Stimulated activated CD8-positive, alpha-beta memory T cell treated with anti-CD3 and anti-CD28 coated beads, Interleukin-15, amount 100 ng/mL, for 24 hours (primary cell): ENCODE results near the gene SPIRE1.
"Not testable (repeated sequence)": the region's sequence is repeated elsewhere in the genome, so short reads cannot be mapped to it uniquely, and the experiment has no call there.

Source experiments
- DNase-seq: peaks from one replicate; pipeline ENCODE4 v3.0.0-alpha.2; 2020; ENCODE audit warnings: low read depth

The SPIRE1 gene

GRCh38 chr18:12485479-12486105 lies 172.3 kb downstream of the SPIRE1 start:
- DNase-seq: no peak

GRCh38 chr18:12481915-12482314 lies 176.0 kb downstream of the SPIRE1 start:
- DNase-seq: not testable (repeated sequence)

- DNase-seq: no peak
Measured at GRCh38 chr18:12479982-12480381, 177.9 kb downstream of the SPIRE1 start.

- DNase-seq: no peak
Measured at GRCh38 chr18:12479536-12479935, 178.4 kb downstream of the SPIRE1 start.

- no peak for DNase-seq
Measured at GRCh38 chr18:12478269-12479047, 179.4 kb downstream of the SPIRE1 start.

GRCh38 chr18:12477606-12478005 lies 180.3 kb downstream of the SPIRE1 start:
- DNase-seq: no peak

GRCh38 chr18:12476955-12477354 lies 181.0 kb downstream of the SPIRE1 start:
- no peak for DNase-seq

- DNase-seq: no peak
Measured at GRCh38 chr18:12474876-12475275, 183.0 kb downstream of the SPIRE1 start.

GRCh38 chr18:12474146-12474545 lies 183.8 kb downstream of the SPIRE1 start:
- DNase-seq: no peak

DNA sequence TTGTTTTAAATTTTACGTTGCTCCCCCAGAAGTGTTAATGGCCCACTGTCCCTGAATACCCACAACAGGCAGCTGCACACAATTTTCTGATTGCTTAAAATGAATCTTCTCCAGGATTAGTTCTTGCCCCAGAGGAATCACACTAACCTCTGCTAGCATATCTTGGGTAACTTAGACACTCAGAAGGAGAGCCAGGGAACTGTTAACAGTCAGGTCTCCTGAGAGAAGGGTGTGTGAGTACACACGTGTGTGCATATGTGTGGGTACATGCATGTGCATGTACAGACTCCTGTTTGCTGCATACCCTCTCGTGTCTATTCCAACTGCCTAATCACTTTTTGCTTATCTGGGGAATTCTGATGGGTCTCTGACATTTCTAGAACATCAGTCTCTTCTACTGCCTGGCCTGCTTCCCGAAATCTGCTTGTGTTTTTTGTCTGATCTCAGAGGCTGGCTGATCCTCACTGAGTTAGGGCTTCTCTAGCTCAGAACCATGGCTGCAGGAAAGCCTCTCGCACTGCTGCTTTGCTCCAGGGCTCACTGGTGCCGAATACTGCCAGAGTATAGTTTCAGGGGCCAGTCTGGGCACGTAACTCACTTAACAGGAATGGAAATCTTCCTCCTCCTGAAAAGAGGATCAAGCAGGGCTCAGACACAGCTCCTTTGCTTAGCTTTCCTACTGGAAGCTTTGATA lies 187.4 kb downstream of the SPIRE1 start:
- DNase-seq: no peak

DNA sequence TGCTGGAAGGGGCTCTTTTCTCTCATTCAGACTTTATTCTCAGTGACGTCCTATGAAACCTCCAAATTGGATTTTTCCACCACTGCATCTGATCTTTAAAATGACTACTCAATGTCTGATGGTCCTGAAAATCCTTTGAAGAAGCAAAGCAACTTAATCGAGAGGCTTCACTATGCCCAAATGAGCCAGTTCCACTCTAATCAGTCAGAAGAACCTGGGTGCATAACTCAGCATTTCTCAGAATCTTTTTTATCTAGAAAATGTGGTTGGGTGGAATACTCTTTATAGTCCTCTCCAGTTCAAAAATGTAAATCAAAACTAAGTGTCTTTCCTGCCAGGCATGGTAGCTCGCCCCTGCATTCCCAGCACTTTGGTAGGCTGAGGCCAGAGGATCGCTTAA lies 189.5 kb downstream of the SPIRE1 start:
- DNase-seq: no peak

DNA sequence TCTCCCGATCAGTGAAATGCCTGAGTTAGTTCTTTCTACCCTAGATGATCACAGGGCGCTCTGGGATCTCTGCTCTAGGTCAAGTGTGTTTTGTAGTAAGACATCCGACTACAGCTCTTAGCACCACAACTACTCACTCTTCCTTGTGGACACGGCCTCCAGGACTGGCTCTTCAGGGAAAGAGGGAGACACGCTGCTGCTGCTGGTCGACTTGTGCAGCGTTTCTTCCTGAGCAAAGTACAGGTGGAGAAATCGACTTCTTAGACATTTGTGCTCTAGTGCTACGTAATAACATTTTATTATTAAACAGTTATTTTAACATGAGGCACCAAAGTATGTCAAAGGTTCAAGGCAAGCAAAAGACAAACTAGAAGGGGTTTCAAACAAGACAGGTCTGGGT lies 193.2 kb downstream of the SPIRE1 start:
- no peak for DNase-seq

- no peak for DNase-seq
Measured at GRCh38 chr18:12463191-12463590, 194.7 kb downstream of the SPIRE1 start.

DNA sequence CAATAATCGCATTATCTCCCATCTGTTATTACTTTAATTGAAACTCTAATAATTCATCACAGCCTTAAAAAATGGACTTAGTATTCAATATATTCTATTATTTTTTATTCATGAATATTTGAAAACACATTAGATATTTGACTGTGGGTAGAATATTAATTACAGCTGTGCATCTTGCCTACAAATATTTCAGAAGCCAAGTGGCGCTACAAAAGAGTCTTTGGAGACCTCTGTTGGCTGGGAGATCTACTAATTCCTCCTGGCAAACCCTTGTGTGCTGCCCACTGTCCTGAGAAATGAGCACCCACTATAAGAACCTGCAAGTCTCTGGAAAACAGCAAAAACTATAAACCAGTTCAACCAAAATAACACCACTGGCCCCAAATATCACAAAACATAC lies 195.7 kb downstream of the SPIRE1 start:
- DNase-seq: no peak

GRCh38 chr18:12461326-12461725 lies 196.6 kb downstream of the SPIRE1 start:
- no peak for DNase-seq

DNA sequence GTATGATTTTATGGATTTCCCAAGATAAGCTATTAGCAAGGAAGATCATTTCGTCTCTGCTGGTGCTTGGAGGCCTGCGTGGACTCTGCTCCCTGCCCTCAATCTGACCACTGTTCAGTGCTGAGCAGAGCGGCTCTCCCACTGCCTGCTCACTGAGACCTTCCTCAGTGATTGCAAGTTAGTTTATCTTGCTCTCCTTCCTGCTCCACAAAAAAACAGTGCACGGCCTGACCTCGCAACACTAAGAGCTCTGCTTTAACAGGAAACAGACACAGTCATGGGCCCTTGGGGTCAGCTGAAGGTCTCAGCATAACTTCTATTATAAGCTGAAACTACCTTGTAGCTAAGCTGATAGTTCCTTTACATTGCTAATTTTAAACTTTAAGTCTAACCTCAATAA lies 197.0 kb downstream of the SPIRE1 start:
- no peak for DNase-seq

GRCh38 chr18:12458771-12459170 lies 199.1 kb downstream of the SPIRE1 start:
- DNase-seq: no peak

DNA sequence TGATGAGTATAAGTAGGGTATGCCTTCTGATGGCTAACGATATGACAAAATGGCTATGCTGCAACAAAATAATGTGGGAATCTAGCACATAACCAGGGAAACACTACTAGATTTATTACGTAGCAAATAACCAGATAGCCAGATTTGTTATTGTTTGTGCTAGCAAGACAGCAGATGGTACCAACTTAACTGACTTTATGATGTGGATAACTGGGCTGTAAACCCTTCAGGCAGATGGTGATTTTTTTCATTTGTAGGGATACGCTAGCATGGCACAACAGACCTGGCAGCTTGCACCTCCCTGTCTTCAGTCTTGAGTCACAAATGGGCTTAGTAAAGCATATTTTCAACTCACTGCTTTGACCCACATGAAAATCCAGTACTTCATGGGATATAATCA lies 201.5 kb downstream of the SPIRE1 start:
- no peak for DNase-seq

GRCh38 chr18:12455496-12455895 lies 202.4 kb downstream of the SPIRE1 start:
- no peak for DNase-seq

GRCh38 chr18:12452784-12453183 lies 205.1 kb downstream of the SPIRE1 start:
- DNase-seq: no peak

- DNase-seq: no peak
Measured at GRCh38 chr18:12451428-12451827, 206.5 kb downstream of the SPIRE1 start.

DNA sequence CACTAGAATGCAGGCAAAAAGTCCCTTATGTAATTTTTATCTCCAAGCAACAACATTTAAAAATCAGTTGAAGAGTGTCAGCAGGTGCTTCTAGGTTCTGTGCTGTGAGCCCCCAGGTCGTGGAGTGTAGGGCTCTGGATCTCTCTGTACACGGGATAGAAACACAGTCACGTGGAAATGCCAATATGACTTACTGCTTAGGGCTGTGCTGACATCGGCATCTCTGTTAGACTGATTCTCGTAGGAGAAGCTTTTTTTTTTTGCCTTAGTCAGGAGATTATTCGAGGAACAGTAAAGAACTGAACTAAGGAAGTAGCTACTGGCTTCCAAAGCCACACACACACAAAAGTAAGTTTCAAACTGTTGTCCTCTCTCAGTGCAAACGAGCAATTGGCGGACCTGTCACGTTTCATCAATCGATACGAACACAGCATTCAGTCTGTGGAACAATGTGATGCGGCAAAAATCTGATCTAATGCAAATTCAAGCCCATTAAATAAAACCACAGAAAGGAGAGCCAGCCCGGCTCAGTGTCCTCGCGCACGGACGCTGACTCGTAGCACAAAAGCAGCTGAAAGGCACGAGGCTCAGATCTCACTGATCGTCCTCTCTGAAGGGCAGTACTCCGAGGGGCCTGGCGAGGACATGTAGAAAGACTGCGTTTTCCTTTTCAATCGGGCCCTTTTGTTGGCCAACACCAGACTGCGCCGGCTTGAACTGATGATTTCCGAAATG lies 208.7 kb downstream of the SPIRE1 start:
- DNase-seq: no peak

DNA sequence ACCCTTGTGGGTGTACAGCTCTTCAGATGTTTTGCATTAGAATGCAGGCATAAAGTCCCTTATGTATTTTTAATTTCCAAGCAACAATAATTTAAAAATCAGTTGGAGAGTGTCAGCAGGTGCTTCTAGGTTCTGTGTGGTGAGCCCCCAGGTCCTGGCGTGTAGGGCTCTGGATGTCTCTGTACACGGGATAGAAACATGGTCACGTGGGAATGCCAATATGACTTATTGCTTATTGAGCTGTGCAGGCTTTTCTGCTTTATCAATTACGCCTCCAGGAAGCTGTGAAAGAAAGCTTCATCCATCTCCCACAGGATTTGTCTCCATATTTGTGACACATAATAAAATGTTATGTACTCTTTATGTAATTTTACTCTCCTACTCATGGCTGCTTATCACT lies 212.4 kb downstream of the SPIRE1 start:
- DNase-seq: no peak
